HepG2 (cell line): ENCODE measurements around the gene PDLIM7. TPM values are rescaled to one million over a fixed set of nuclear protein-coding genes. Genes with fewer than 3 reads are reported as not detected.

Experiments used
- ATAC-seq: fragments of 200-7000 bp; cut with Tn5 transposase; 3 replicates; pipeline ENCODE4 v1.9.1; 2020; ENCODE audit warnings: mild to moderate bottlenecking, moderate library complexity
- BruUV-seq: library from RNA; stranded (reverse); fragments of 400-500 nt; replicated peaks from 2 replicates; lab custom pipeline; 2021; lab: Mats Ljungman, UMichigan
- CTCF ChIA-PET: fragments of 300-600 bp; formaldehyde crosslinking; extraction: SDS; loops from one replicate; lab custom pipeline; 2021; ENCODE audit warnings: low total read pairs, inconsistent platforms, low intra/inter-chr PET ratio; lab: Yijun Ruan, JAX
- POLR2A ChIA-PET: fragments of 350-600 bp; sonication (Branson Sonifier 250); formaldehyde crosslinking; loops from one replicate; lab custom pipeline; 2020; ENCODE audit warnings: antibody characterized with exemption, inconsistent platforms; lab: Yijun Ruan, JAX
- DNase-seq: peaks from one replicate; pipeline ENCODE4 v3.0.0-alpha.2; 2015; ENCODE audit warnings: low spot score
- FAIRE-seq: peaks from 3 replicates; lab custom pipeline; 2011; peaks lifted over from hg19 to GRCh38; lab: Jason Lieb, UNC
- H2AFZ ChIP-seq: one replicate; pipeline ENCODE4 v1.6.1; 2011; ENCODE audit warnings: low read length, inconsistent platforms
- H3K27ac ChIP-seq: fragments of 300-600 bp; 3 replicates; pipeline ENCODE4 v1.8.0; 2011; ENCODE audit warnings: mixed run types, mild to moderate bottlenecking, mixed read lengths, low read length, inconsistent platforms; ENCODE audit not compliant: insufficient read depth; ENCODE audit errors: extremely low read length
- H3K27me3 ChIP-seq, 2 experiments: fragments of 200-600 bp in 1 of 2; 2 replicates in 1 of 2; 3 replicates in 1 of 2; pipeline versions ENCODE4 v1.6.0 to v1.8.0; 2011; ENCODE audit warnings: low read length in 2 of 2, mild to moderate bottlenecking in 2 of 2, moderate library complexity in 2 of 2, inconsistent platforms in 1 of 2; ENCODE audit not compliant: insufficient read depth in 2 of 2, control insufficient read depth in 1 of 2
- H3K36me3 ChIP-seq, 2 experiments: fragments of 200-600 bp in 1 of 2; replicated peaks in 1 of 2; 2 replicates in 1 of 2; 3 replicates in 1 of 2; pipeline versions ENCODE4 v1.5.1 to v1.8.0; 2011; ENCODE audit warnings: low read length in 2 of 2, inconsistent platforms in 1 of 2; ENCODE audit not compliant: insufficient read depth in 2 of 2, control insufficient read depth in 1 of 2
- H3K4me1 ChIP-seq: 2 replicates; pipeline ENCODE4 v1.5.1; 2012; ENCODE audit warnings: low read length, inconsistent platforms; ENCODE audit not compliant: insufficient read depth
- H3K4me2 ChIP-seq: 2 replicates; pipeline ENCODE4 v1.6.0; 2011; ENCODE audit warnings: low read depth, low read length, inconsistent platforms
- H3K4me3 ChIP-seq, 3 experiments: fragments of 200-600 bp in 1 of 3; sonication (generic), shearing (Covaris generic) in 1 of 3; replicated peaks in 1 of 3; 2 replicates each; pipeline ENCODE4 v1.5.1; 2011 to 2016; ENCODE audit warnings: low read length in 3 of 3, inconsistent platforms in 2 of 3, low read depth in 2 of 3, mild to moderate bottlenecking in 2 of 3, control low read depth in 1 of 3, mixed read lengths in 1 of 3; ENCODE audit not compliant: insufficient read depth in 1 of 3
- H3K79me2 ChIP-seq: one replicate; pipeline ENCODE4 v1.6.1; 2011; ENCODE audit warnings: low read length, inconsistent platforms; ENCODE audit not compliant: insufficient read depth
- H3K9ac ChIP-seq: 2 replicates; pipeline ENCODE4 v1.6.0; 2011; ENCODE audit warnings: mild to moderate bottlenecking, low read depth, low read length, inconsistent platforms; ENCODE audit not compliant: insufficient read depth
- H3K9me3 ChIP-seq: 2 replicates; pipeline ENCODE4 v1.5.1; 2012; ENCODE audit warnings: mild to moderate bottlenecking, low read length
- H4K20me1 ChIP-seq: 2 replicates; pipeline ENCODE4 v1.6.0; 2011; ENCODE audit warnings: inconsistent platforms, mild to moderate bottlenecking, low read length, moderate library complexity; ENCODE audit not compliant: insufficient read depth
- AGO1 ChIP-seq: fragments of 200-400 bp; formaldehyde crosslinking; IDR thresholded peaks from 2 replicates; pipeline ENCODE4 v1.6.1; 2017; ENCODE audit warnings: mild to moderate bottlenecking, low read depth, low read length, moderate library complexity; ENCODE audit not compliant: poor library complexity, severe bottlenecking
- CHD2 ChIP-seq: IDR thresholded peaks from 2 replicates; pipeline ENCODE4 v1.6.1; 2011; ENCODE audit warnings: low read depth, low read length, improper control_type of control experiment
- MAFF ChIP-seq: IDR thresholded peaks from 2 replicates; pipeline ENCODE4 v1.6.1; 2011; ENCODE audit warnings: low read depth, low read length, improper control_type of control experiment
- MAFK ChIP-seq, 2 experiments: IDR thresholded peaks in 1 of 2; conservative IDR thresholded peaks in 1 of 2; 2 replicates each; pipeline ENCODE4 v1.6.1; 2011; ENCODE audit warnings: improper control_type of control experiment in 2 of 2, low read length in 2 of 2
- SALL1 ChIP-seq: sonication (generic); formaldehyde crosslinking; IDR thresholded peaks from 2 replicates; pipeline ENCODE4 v1.8.0; 2022; ENCODE audit warnings: mild to moderate bottlenecking, missing genetic modification reagents
- ZNF770 ChIP-seq: sonication (generic); formaldehyde crosslinking; IDR thresholded peaks from 2 replicates; pipeline ENCODE4 v1.5.0; 2020; ENCODE audit warnings: mild to moderate bottlenecking, missing genetic modification reagents
- WGBS: methylation state at CpG from one replicate; pipeline ENCODE4 v1.1.6; 2017; ENCODE audit warnings: low lambda C conversion rate; 5-methylcytosine and 5-hydroxymethylcytosine counted together
- in situ Hi-C: cut with HindIII; loops from 2 replicates; pipeline ENCODE4 v1.10.0; 2017; ENCODE audit warnings: low pct_unique_long_range_greater_than_20kb; ENCODE audit not compliant: extremely low pct_ligation_motif_present
- intact Hi-C: fragments of 100-400 bp; cut with micrococcal nuclease; formaldehyde crosslinking; loops from one replicate; pipeline ENCODE4 v1.10.0; 2022; ENCODE audit not compliant: unreplicated experiment
- polyA plus RNA-seq, 8 experiments: library from polyadenylated mRNA; depleted of rRNA in 3 of 8; stranded (reverse) in 7 of 8; unstranded in 1 of 8; fragments of >200 nt; fragmentation: Illumina TruSeq in 4 of 8; extraction: Trizol in 4 of 8; gene quantifications; 2 replicates each; pipeline versions ENCODE4 v1.2.1 to v1.2.3, GENCODE V29; 2011 to 2016; ENCODE audit warnings: low read depth in 4 of 8, missing spikeins in 1 of 8, mixed read lengths in 1 of 8; ENCODE audit not compliant: insufficient read depth in 1 of 8
- total RNA-seq, 5 experiments: library from RNA; depleted of rRNA; stranded (reverse); fragments of >200 nt; fragmentation: Illumina TruSeq; extraction: Trizol; gene quantifications; 2 replicates each; pipeline ENCODE4 v1.2.3, GENCODE V29; 2016; ENCODE audit warnings: low read depth in 1 of 5

PDLIM7 gene
- total and polyA plus RNA-seq, 2 of the 13 experiments (the other 11 are each of a cell fraction or from before 2014, with no cell fraction given) = 21.1 to 31.3 TPM

- peak overlapping the region; percentile 92 for H3K4me2 ChIP-seq
- 93% methylated on average over 7 of the region's 14 CpGs for WGBS
- FAIRE-seq = no peak
- TF ChIP-seq AGO1 (peak; percentile 69), CHD2 (no peak)
- in situ Hi-C loops = loop anchor here (25.0 kb wide), 1 partner anchor 359 kb away; no protein-coding TSS in a partner anchor
- CTCF ChIA-PET = no interaction called here
- intact Hi-C loops = no loop called here
- POLR2A ChIA-PET = interaction anchor here (1.0 to 2.8 kb wide), 5 partner anchors 14 to 93 kb away, joined by 5 to 17 read pairs (median 9); no protein-coding TSS in a partner anchor
- H3K79me2 ChIP-seq = peaks cover 3% of the 10 kb centered on the region
- peaks cover under 1 to 5% of the 10 kb centered on the region in 2 experiments; a peak in 3 of 5 replicates for H3K36me3 ChIP-seq
- no peaks in the 10 kb centered on the region for H3K27me3 ChIP-seq
- H4K20me1 ChIP-seq = peaks cover 9% of the 10 kb centered on the region; the same call in 1 of the 2 replicates
- H3K27ac ChIP-seq = no peak overlapping the region
- peak overlapping the region; percentile 67 for H3K9ac ChIP-seq
- no TSS peak for BruUV-seq
- peaks cover 46% of the 10 kb centered on the region for H3K4me1 ChIP-seq
- no peak for ATAC-seq
- no peak for DNase-seq
- no peaks in the 10 kb centered on the region for H3K9me3 ChIP-seq
- H2AFZ ChIP-seq = no peak overlapping the region
- peak overlapping the region; percentile 65 to 77 (median 73); a peak in 5 of 6 replicates for H3K4me3 ChIP-seq
Measured at GRCh38 chr5:177471610-177472356, 25.6 kb downstream of the PDLIM7 start.

- peaks cover 9% of the 10 kb centered on the region; the same call in 1 of the 2 replicates for H4K20me1 ChIP-seq
- WGBS = 88% methylated on average over 7 of the region's 10 CpGs
- H3K9me3 ChIP-seq = no peaks in the 10 kb centered on the region
- ChIA-PET POLR2A (interaction anchor here (2.6 to 2.8 kb wide), 2 partner anchors 13 to 92 kb away, joined by 10 to 17 read pairs; no protein-coding TSS in a partner anchor), CTCF (no interaction called here)
- ATAC-seq = no peak
- FAIRE-seq = no peak
- H3K9ac ChIP-seq = no peak overlapping the region
- intact Hi-C loops (no loop called here), in situ Hi-C loops (loop anchor here (25.0 kb wide), 1 partner anchor 359 kb away; no protein-coding TSS in a partner anchor)
- no peak overlapping the region for H3K4me3 ChIP-seq
- peaks cover 3% of the 10 kb centered on the region for H3K79me2 ChIP-seq
- no peak overlapping the region for H3K27ac ChIP-seq
- TSS peak; percentile 39 for BruUV-seq
- no peak overlapping the region; the same call in 1 of the 2 replicates for H3K4me2 ChIP-seq
- H2AFZ ChIP-seq = no peak overlapping the region
- no peak for TF ChIP-seq SALL1
- peak; percentile 69 for TF ChIP-seq MAFF
- TF ChIP-seq MAFK (conservative IDR thresholded peaks at IDR 0.05 in 1 of 2, IDR thresholded peaks at IDR 0.05 in 1 of 2; ENCODE audit: low read length in 2 of 2) = peak; percentile 65 to 85
- TF ChIP-seq ZNF770 = no peak
- no peaks in the 10 kb centered on the region for H3K27me3 ChIP-seq
- H3K4me1 ChIP-seq = peaks cover 38% of the 10 kb centered on the region
- peaks cover 2 to 9% of the 10 kb centered on the region in 2 experiments; a peak in 3 of 5 replicates for H3K36me3 ChIP-seq
- peak; percentile 23 for DNase-seq
Measured at GRCh38 chr5:177470759-177471536, 26.5 kb downstream of the PDLIM7 start.
